ENCODE results near the gene AGXT2. TPM values are rescaled to one million over a fixed set of nuclear protein-coding genes. Genes with fewer than 3 reads are reported as not detected.

AGXT2 gene
- total RNA-seq, 1 experiment from 2014 or later: not detected

GRCh38 chr5:35063414-35063813 is 15.7 kb upstream of the AGXT2 start:
- Histone ChIP-seq H3K79me1 (ENCODE audit: insufficient read depth, low read depth, low read length, poor library complexity, severe bottlenecking) (no peaks in the 10 kb centered on the region), H2BK120ac (ENCODE audit: low read depth, low read length, poor library complexity, severe bottlenecking) (no peak overlapping the region), H2BK12ac (ENCODE audit: insufficient read length, low read depth, low read length) (no peak overlapping the region), H2BK20ac (ENCODE audit: low read depth, low read length, poor library complexity, severe bottlenecking) (no peak overlapping the region), H3K79me2 (ENCODE audit: insufficient read depth, low read length) (no peaks in the 10 kb centered on the region), H3K56ac (ENCODE audit: insufficient read length, low read depth, low read length) (no peak overlapping the region), H4K20me1 (ENCODE audit: control insufficient read depth, insufficient read depth, insufficient read length) (no peaks in the 10 kb centered on the region), H2AK5ac (ENCODE audit: insufficient read length, low read length) (no peak overlapping the region), H3K23me2 (ENCODE audit: insufficient read length, low read depth, low read length, poor library complexity, severe bottlenecking) (no peaks in the 10 kb centered on the region), H4K91ac (ENCODE audit: insufficient read length, low read depth, low read length) (no peak overlapping the region), H3K27me3 (ENCODE audit: insufficient read depth, low read length) (no peaks in the 10 kb centered on the region), H4K5ac (ENCODE audit: insufficient read length, low read depth, low read length) (no peak overlapping the region), H2AFZ (ENCODE audit: low read length) (no peak overlapping the region), H3K4me2 (ENCODE audit: insufficient read depth, insufficient read length, low read length) (no peak overlapping the region), H2BK15ac (ENCODE audit: low read depth, low read length) (no peak overlapping the region), H3K9ac (ENCODE audit: extremely low read depth, insufficient read length, low read length) (no peak overlapping the region), H3K23ac (ENCODE audit: insufficient read length, low read depth, low read length) (no peak overlapping the region), H3K18ac (ENCODE audit: insufficient read length, low read depth, low read length) (no peak overlapping the region), H3K4me1 (ENCODE audit: insufficient read depth, low read length) (no peaks in the 10 kb centered on the region), H3K14ac (ENCODE audit: insufficient read depth, low read length) (no peak overlapping the region), H3K4ac (ENCODE audit: low read depth, low read length) (no peak overlapping the region), H3K27ac (ENCODE audit: insufficient read length, low read depth, low read length) (no peak overlapping the region), H4K8ac (replicated peaks; ENCODE audit: insufficient read length, low read depth, low read length) (no peak overlapping the region), H3T11ph (ENCODE audit: low read length) (no peak overlapping the region), H3K9me3 (ENCODE audit: control insufficient read depth, low read depth, low read length) (no peaks in the 10 kb centered on the region), H2BK5ac (ENCODE audit: insufficient read length, low read length) (no peak overlapping the region)
- Mint-ChIP-seq H3K27me3 (ENCODE audit: low read depth) (no peaks in the 10 kb centered on the region; the same call in 1 of the 2 replicates), H3K4me3 (no peak overlapping the region), H3K9me3 (no peaks in the 10 kb centered on the region), H3K4me1 (no peaks in the 10 kb centered on the region), H3K36me3 (ENCODE audit: insufficient read depth in 1 of 3, low read depth in 3 of 3) (no peaks in the 10 kb centered on the region), H3K27ac (no peak overlapping the region)
- WGBS (ENCODE audit: extremely low coverage, insufficient read length, low lambda C conversion rate): no CpG with 5 or more reads among the region's 4 CpGs
- no peak for TF ChIP-seq CTCF (conservative IDR thresholded peaks at IDR 0.05)
- no peak for DNase-seq

Data from H9 (cell line).